Neural progenitor cell (in vitro differentiated cells): ENCODE data around the gene RPS27L. TPM values are rescaled to one million over a fixed set of nuclear protein-coding genes. Genes with fewer than 3 reads are reported as not detected.
A peak's percentile ranks its signal among the peaks of the same experiment; 100 is the strongest.

Experiments
- DNase-seq: peaks from one replicate; pipeline ENCODE4 v3.0.0-alpha.2; 2016; ENCODE audit warnings: low spot score
- H2AFZ ChIP-seq: fragments of 200-600 bp; sonication (generic); replicated peaks from 2 replicates; pipeline ENCODE4 v1.6.1; 2016; ENCODE audit warnings: antibody characterized with exemption
- H3F3A ChIP-seq: fragments of 200-600 bp; sonication (generic); 2 replicates; pipeline ENCODE4 v1.6.1; 2016; ENCODE audit warnings: antibody characterized with exemption, low read depth
- H3K27ac ChIP-seq: fragments of 200-600 bp; sonication (generic); 2 replicates; pipeline ENCODE4 v1.5.1; 2016; ENCODE audit warnings: mild to moderate bottlenecking
- H3K27me3 ChIP-seq: fragments of 200-600 bp; sonication (generic); 2 replicates; pipeline ENCODE4 v1.6.1; 2016; ENCODE audit warnings: mild to moderate bottlenecking, moderate library complexity
- H3K36me3 ChIP-seq: fragments of 200-600 bp; sonication (generic); 2 replicates; pipeline ENCODE4 v1.5.1; 2016
- H3K4me1 ChIP-seq: fragments of 200-600 bp; sonication (generic); 2 replicates; pipeline ENCODE4 v1.6.1; 2016; ENCODE audit warnings: mixed run types
- H3K4me2 ChIP-seq: fragments of 200-600 bp; sonication (generic); 2 replicates; pipeline ENCODE4 v1.6.1; 2016
- H3K4me3 ChIP-seq: fragments of 200-600 bp; sonication (generic); 2 replicates; pipeline ENCODE4 v1.5.1; 2016
- H3K79me2 ChIP-seq: fragments of 200-600 bp; sonication (generic); 2 replicates; pipeline ENCODE4 v1.6.1; 2016; ENCODE audit warnings: low read depth
- H3K9ac ChIP-seq: fragments of 200-600 bp; sonication (generic); 2 replicates; pipeline ENCODE4 v1.6.1; 2016
- H3K9me3 ChIP-seq: fragments of 200-600 bp; sonication (generic); 2 replicates; pipeline ENCODE4 v1.5.1; 2016; ENCODE audit warnings: low read depth
- H4K20me1 ChIP-seq: fragments of 200-600 bp; sonication (generic); 2 replicates; pipeline ENCODE4 v1.6.1; 2016; ENCODE audit warnings: low read depth
- H3K27ac Mint-ChIP-seq: 3 replicates; pipeline ENCODE4 v1.8.0; 2021; ENCODE audit warnings: mixed read lengths
- H3K27me3 Mint-ChIP-seq: 2 replicates; pipeline ENCODE4 v1.8.0; 2022; ENCODE audit warnings: low read depth, mild to moderate bottlenecking, inconsistent platforms, moderate library complexity, mixed read lengths; ENCODE audit not compliant: insufficient read depth
- H3K36me3 Mint-ChIP-seq: 3 replicates; pipeline ENCODE4 v1.8.0; 2021; ENCODE audit warnings: mixed read lengths
- H3K4me1 Mint-ChIP-seq: 3 replicates; pipeline ENCODE4 v1.8.0; 2021; ENCODE audit warnings: mixed read lengths
- H3K4me3 Mint-ChIP-seq: 3 replicates; pipeline ENCODE4 v1.8.0; 2021; ENCODE audit warnings: mild to moderate bottlenecking, moderate library complexity, mixed read lengths
- H3K9me3 Mint-ChIP-seq: 3 replicates; pipeline ENCODE4 v1.8.0; 2020; ENCODE audit warnings: mixed read lengths
- CTCF ChIP-seq: fragments of 200-600 bp; sonication (generic); IDR thresholded peaks from 2 replicates; pipeline ENCODE4 v1.5.1; 2017; ENCODE audit warnings: antibody characterized with exemption, mild to moderate bottlenecking
- EZH2 ChIP-seq: fragments of 200-600 bp; sonication (generic); IDR thresholded peaks from 2 replicates; pipeline ENCODE4 v1.6.1; 2017; ENCODE audit warnings: antibody characterized with exemption, mild to moderate bottlenecking, moderate library complexity
- EZH2phosphoT487 ChIP-seq: fragments of 200-600 bp; sonication (generic); IDR thresholded peaks from 2 replicates; pipeline ENCODE4 v1.6.1; 2017; ENCODE audit warnings: antibody characterized with exemption
- total RNA-seq: library from RNA; depleted of rRNA; stranded (reverse); fragments of >200 nt; gene quantifications from 2 replicates; pipeline ENCODE4 v1.2.3, GENCODE V29; 2015; ENCODE audit warnings: low replicate concordance

The RPS27L gene
- total RNA-seq, 1 donor from 2014 or later, result 111 TPM

GRCh38 chr15:63178034-63178433, 20.8 kb upstream of the RPS27L start:
- no peaks in the 10 kb centered on the region for H4K20me1 ChIP-seq
- TF ChIP-seq EZH2 (no peak), CTCF (no peak), EZH2phosphoT487 (no peak)
- H3K36me3 Mint-ChIP-seq, result no peaks in the 10 kb centered on the region
- no peak overlapping the region for H2AFZ ChIP-seq
- H3K79me2 ChIP-seq, result no peaks in the 10 kb centered on the region
- no peak overlapping the region for H3K4me3 ChIP-seq
- peaks cover 6% of the 10 kb centered on the region for H3F3A ChIP-seq
- no peak overlapping the region for H3K4me3 Mint-ChIP-seq
- peaks cover 5% of the 10 kb centered on the region for H3K4me1 ChIP-seq
- peaks cover 6% of the 10 kb centered on the region for H3K27me3 Mint-ChIP-seq
- H3K4me1 Mint-ChIP-seq, result peaks cover 13% of the 10 kb centered on the region
- no peaks in the 10 kb centered on the region for H3K9me3 ChIP-seq
- no peak overlapping the region for H3K27ac Mint-ChIP-seq
- no peaks in the 10 kb centered on the region for H3K27me3 ChIP-seq
- H3K9ac ChIP-seq, result no peak overlapping the region
- no peaks in the 10 kb centered on the region for H3K9me3 Mint-ChIP-seq
- no peak overlapping the region for H3K4me2 ChIP-seq
- H3K27ac ChIP-seq, result no peak overlapping the region
- no peak for DNase-seq
- no peaks in the 10 kb centered on the region for H3K36me3 ChIP-seq

- peaks cover 23% of the 10 kb centered on the region for H3K4me1 Mint-ChIP-seq
- H3K27ac Mint-ChIP-seq, result no peak overlapping the region
- Histone ChIP-seq H3K9ac (no peak overlapping the region), H2AFZ (no peak overlapping the region), H3K4me3 (no peak overlapping the region), H3K4me1 (peaks cover 13% of the 10 kb centered on the region), H3F3A (peaks cover 22% of the 10 kb centered on the region), H4K20me1 (no peaks in the 10 kb centered on the region), H3K27me3 (no peaks in the 10 kb centered on the region), H3K4me2 (no peak overlapping the region), H3K9me3 (no peaks in the 10 kb centered on the region), H3K27ac (no peak overlapping the region), H3K36me3 (no peaks in the 10 kb centered on the region), H3K79me2 (no peaks in the 10 kb centered on the region)
- peaks cover 8% of the 10 kb centered on the region for H3K27me3 Mint-ChIP-seq
- H3K4me3 Mint-ChIP-seq, result no peak overlapping the region
- no peaks in the 10 kb centered on the region for H3K36me3 Mint-ChIP-seq
- no peak for TF ChIP-seq EZH2
- no peak for TF ChIP-seq EZH2phosphoT487
- TF ChIP-seq CTCF, result no peak
- H3K9me3 Mint-ChIP-seq, result no peaks in the 10 kb centered on the region
- no peak for DNase-seq
Observed at GRCh38 chr15:63176302-63176701, 19.0 kb upstream of the RPS27L start.

GRCh38 chr15:63172851-63173451, 15.7 kb upstream of the RPS27L start:
- Mint-ChIP-seq H3K4me3 (peak overlapping the region; percentile 53), H3K27me3 (peaks cover 8% of the 10 kb centered on the region), H3K4me1 (peaks cover 20% of the 10 kb centered on the region), H3K27ac (peak overlapping the region; percentile 88), H3K9me3 (no peaks in the 10 kb centered on the region), H3K36me3 (no peaks in the 10 kb centered on the region)
- H3K4me3 ChIP-seq, result no peak overlapping the region
- no peaks in the 10 kb centered on the region for H3K36me3 ChIP-seq
- H4K20me1 ChIP-seq, result no peaks in the 10 kb centered on the region
- TF ChIP-seq CTCF (no peak), EZH2phosphoT487 (peak; percentile 80), EZH2 (no peak)
- DNase-seq, result peak; percentile 82
- H3K9ac ChIP-seq, result no peak overlapping the region
- peak overlapping the region; percentile 61 for H3K27ac ChIP-seq
- no peaks in the 10 kb centered on the region for H3K9me3 ChIP-seq
- peaks cover 22% of the 10 kb centered on the region for H3F3A ChIP-seq
- H2AFZ ChIP-seq, result no peak overlapping the region
- H3K4me2 ChIP-seq, result peak overlapping the region; percentile 44
- no peaks in the 10 kb centered on the region for H3K27me3 ChIP-seq
- no peaks in the 10 kb centered on the region for H3K79me2 ChIP-seq
- peaks cover 13% of the 10 kb centered on the region for H3K4me1 ChIP-seq
